ENCODE measurements around the gene ME3. TPM values are rescaled to one million over a fixed set of nuclear protein-coding genes. Genes with fewer than 3 reads are reported as not detected.
A peak's percentile ranks its signal among the peaks of the same experiment; 100 is the strongest.

The ME3 gene
- total and polyA plus RNA-seq, 2 experiments from 2014 or later: 7.5 to 10.9 TPM

DNA sequence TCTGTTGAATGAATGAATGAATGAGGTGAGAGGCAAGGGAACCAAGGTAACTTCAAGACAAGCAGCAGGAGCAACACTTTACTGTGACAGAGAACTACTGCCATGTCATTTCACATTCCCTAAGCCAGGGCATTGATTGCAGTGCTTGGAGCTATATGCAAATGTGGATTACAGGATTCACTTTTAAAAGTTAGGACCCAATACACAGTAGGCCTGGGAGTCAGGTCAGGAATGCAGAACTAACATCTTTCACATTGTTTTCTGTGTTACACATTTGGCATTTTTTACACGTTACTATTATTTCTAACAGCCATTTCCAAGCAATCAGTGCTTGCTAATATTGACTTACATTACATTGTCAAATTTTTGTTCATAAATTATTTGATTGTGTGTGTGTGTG is 26.2 kb upstream of the ME3 start:
- no peaks in the 10 kb centered on the region for H4K20me1 ChIP-seq (ENCODE audit: insufficient read depth)
- peak overlapping the region; percentile 23; the same call in 1 of the 2 replicates for H3K27ac ChIP-seq

GRCh38 chr11:86696451-86696850 is 24.0 kb upstream of the ME3 start:
- H3K4me1 ChIP-seq (ENCODE audit: insufficient read depth): peaks cover 72% of the 10 kb centered on the region
- H3K79me2 ChIP-seq (ENCODE audit: insufficient read depth): no peaks in the 10 kb centered on the region
- no peak overlapping the region for H2AFZ ChIP-seq
- H3K4me2 ChIP-seq (ENCODE audit: unreplicated experiment): peak overlapping the region; percentile 74
- H3F3A ChIP-seq (ENCODE audit: insufficient read depth): peaks cover 18% of the 10 kb centered on the region; the same call in 1 of the 2 replicates
- H4K20me1 ChIP-seq (ENCODE audit: insufficient read depth): no peaks in the 10 kb centered on the region
- no peak overlapping the region for H3K9ac ChIP-seq
- H3K27ac ChIP-seq: peak overlapping the region; percentile 36
- in situ Hi-C loops (cut with MboI): no loop called here
- no peaks in the 10 kb centered on the region; the same call in 1 of the 2 replicates for H3K9me2 ChIP-seq (ENCODE audit: insufficient read depth)
- H3K36me3 ChIP-seq (ENCODE audit: low read depth): no peaks in the 10 kb centered on the region
- H3K4me3 ChIP-seq: no peak overlapping the region
- H3K9me3 ChIP-seq (ENCODE audit: low read depth): no peaks in the 10 kb centered on the region
- WGBS, 2 experiments (ENCODE audit: low coverage in 1 of 2, low lambda C conversion rate in 2 of 2, missing lambda C conversion rate in 2 of 2): 86 to 93% methylated on average over 1 of the region's 1 CpG
- H3K27me3 ChIP-seq (replicated peaks; ENCODE audit: insufficient read depth): no peaks in the 10 kb centered on the region
- TF ChIP-seq EZH2phosphoT487 (IDR thresholded peaks at IDR 0.05; ENCODE audit: insufficient read depth, low read depth) (no peak), EZH2 (IDR thresholded peaks at IDR 0.05; ENCODE audit: insufficient read depth, poor library complexity, severe bottlenecking) (no peak)
- no peak for DNase-seq

More for the DNA sequence above, 26.2 kb upstream of the ME3 start:
- H3K4me1 ChIP-seq (ENCODE audit: insufficient read depth): peaks cover 51% of the 10 kb centered on the region
- no peaks in the 10 kb centered on the region for H3K36me3 ChIP-seq (ENCODE audit: low read depth)
- H3K9me2 ChIP-seq (ENCODE audit: insufficient read depth): no peaks in the 10 kb centered on the region; the same call in 1 of the 2 replicates
- 0 out of 2 replicates have a peak, but pooled peaks cover 11% of the 10 kb centered on the region for H3F3A ChIP-seq (ENCODE audit: insufficient read depth)
- H3K9ac ChIP-seq: no peak overlapping the region
- WGBS, 2 experiments (ENCODE audit: low coverage in 1 of 2, low lambda C conversion rate in 2 of 2, missing lambda C conversion rate in 2 of 2): 75 to 81% methylated on average over 1 of the region's 1 CpG
- peak overlapping the region; percentile 12 for H3K4me2 ChIP-seq (ENCODE audit: unreplicated experiment)
- H3K79me2 ChIP-seq (ENCODE audit: insufficient read depth): no peaks in the 10 kb centered on the region
- no peaks in the 10 kb centered on the region for H3K27me3 ChIP-seq (replicated peaks; ENCODE audit: insufficient read depth)
- TF ChIP-seq EZH2phosphoT487 (IDR thresholded peaks at IDR 0.05; ENCODE audit: insufficient read depth, low read depth) (no peak), EZH2 (IDR thresholded peaks at IDR 0.05; ENCODE audit: insufficient read depth, poor library complexity, severe bottlenecking) (no peak)
- no peak overlapping the region for H3K4me3 ChIP-seq
- in situ Hi-C loops (cut with MboI): no loop called here
- no peak for DNase-seq
- no peaks in the 10 kb centered on the region for H3K9me3 ChIP-seq (ENCODE audit: low read depth)
- no peak overlapping the region for H2AFZ ChIP-seq

- no peak overlapping the region for H3K9ac ChIP-seq
Observed at GRCh38 chr11:86696004-86696403, 23.6 kb upstream of the ME3 start.

DNA sequence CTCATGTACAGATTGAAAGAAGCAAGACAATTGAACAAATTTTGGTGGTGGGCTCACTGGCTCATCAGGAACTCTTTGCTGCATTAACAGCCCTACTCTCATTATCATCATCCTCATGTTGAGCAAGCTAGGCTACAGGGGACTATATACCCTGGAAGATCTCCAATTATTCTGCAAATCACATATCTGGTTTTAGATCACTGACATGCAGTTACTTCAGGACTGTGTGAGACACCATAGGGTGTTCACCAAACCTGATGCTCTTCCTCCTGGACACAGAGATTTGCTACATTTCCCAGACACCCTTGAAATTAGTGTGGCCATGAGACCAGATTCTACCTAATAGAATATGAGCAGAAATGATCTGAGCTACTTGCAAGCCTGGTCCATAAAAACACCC is 23.0 kb upstream of the ME3 start:
- Histone ChIP-seq H3K27ac (peak overlapping the region; percentile 7; the same call in 1 of the 2 replicates), H3K9ac (no peak overlapping the region), H3K4me3 (peak overlapping the region; percentile 28; the same call in 1 of the 2 replicates), H3K79me2 (ENCODE audit: insufficient read depth) (no peaks in the 10 kb centered on the region), H3K4me2 (ENCODE audit: unreplicated experiment) (peak overlapping the region; percentile 74), H3K9me2 (ENCODE audit: insufficient read depth) (no peaks in the 10 kb centered on the region; the same call in 1 of the 2 replicates), H3K27me3 (replicated peaks; ENCODE audit: insufficient read depth) (no peaks in the 10 kb centered on the region), H2AFZ (no peak overlapping the region), H4K20me1 (ENCODE audit: insufficient read depth) (no peaks in the 10 kb centered on the region), H3K4me1 (ENCODE audit: insufficient read depth) (peaks cover 72% of the 10 kb centered on the region), H3K36me3 (ENCODE audit: low read depth) (no peaks in the 10 kb centered on the region), H3K9me3 (ENCODE audit: low read depth) (no peaks in the 10 kb centered on the region), H3F3A (ENCODE audit: insufficient read depth) (peaks cover 18% of the 10 kb centered on the region)
- TF ChIP-seq EZH2phosphoT487 (IDR thresholded peaks at IDR 0.05; ENCODE audit: insufficient read depth, low read depth): no peak
- no peak for TF ChIP-seq EZH2 (IDR thresholded peaks at IDR 0.05; ENCODE audit: insufficient read depth, poor library complexity, severe bottlenecking)
- no peak for DNase-seq
- in situ Hi-C loops (cut with MboI): no loop called here

More at GRCh38 chr11:86696004-86696403, 23.6 kb upstream of the ME3 start:
- no peaks in the 10 kb centered on the region for H3K9me3 ChIP-seq (ENCODE audit: low read depth)
- WGBS, 2 experiments (ENCODE audit: low coverage in 1 of 2, low lambda C conversion rate in 2 of 2, missing lambda C conversion rate in 2 of 2): 33 to 41% methylated on average over 1 of the region's 1 CpG
- no peaks in the 10 kb centered on the region for H3K79me2 ChIP-seq (ENCODE audit: insufficient read depth)
- peak overlapping the region; percentile 28 for H3K4me3 ChIP-seq
- peak; percentile 92 for DNase-seq
- peaks cover 18% of the 10 kb centered on the region; the same call in 1 of the 2 replicates for H3F3A ChIP-seq (ENCODE audit: insufficient read depth)
- peak overlapping the region; percentile 36 for H3K27ac ChIP-seq
- H3K9me2 ChIP-seq (ENCODE audit: insufficient read depth): no peaks in the 10 kb centered on the region; the same call in 1 of the 2 replicates
- H3K4me2 ChIP-seq (ENCODE audit: unreplicated experiment): peak overlapping the region; percentile 74
- TF ChIP-seq EZH2phosphoT487 (IDR thresholded peaks at IDR 0.05; ENCODE audit: insufficient read depth, low read depth) (no peak), EZH2 (IDR thresholded peaks at IDR 0.05; ENCODE audit: insufficient read depth, poor library complexity, severe bottlenecking) (no peak)
- H3K36me3 ChIP-seq (ENCODE audit: low read depth): no peaks in the 10 kb centered on the region
- peaks cover 72% of the 10 kb centered on the region for H3K4me1 ChIP-seq (ENCODE audit: insufficient read depth)
- no peak overlapping the region for H2AFZ ChIP-seq
- H4K20me1 ChIP-seq (ENCODE audit: insufficient read depth): no peaks in the 10 kb centered on the region
- no peaks in the 10 kb centered on the region for H3K27me3 ChIP-seq (replicated peaks; ENCODE audit: insufficient read depth)
- in situ Hi-C loops (cut with MboI): no loop called here

Measured in GM23248 (cell line).